Upper lobe of right lung (tissue), 1 donor: ENCODE results near the gene PRR15. TPM values are rescaled to one million over a fixed set of nuclear protein-coding genes. Genes with fewer than 3 reads are reported as not detected.

Experiments used
- ATAC-seq: fragments of 200-7000 bp; cut with Tn5 transposase; one replicate; pipeline ENCODE4 v1.9.1; 2020; ENCODE audit warnings: mild to moderate bottlenecking, moderate library complexity
- DNase-seq: peaks from one replicate; pipeline ENCODE4 v3.0.0-alpha.2; 2020
- H3K27ac ChIP-seq: fragments of 200-600 bp; one replicate; pipeline ENCODE4 v1.8.0; 2022
- H3K27me3 ChIP-seq: fragments of 200-600 bp; one replicate; pipeline ENCODE4 v1.8.0; 2022; ENCODE audit warnings: mild to moderate bottlenecking
- H3K36me3 ChIP-seq: fragments of 200-600 bp; one replicate; pipeline ENCODE4 v1.8.0; 2022
- H3K4me1 ChIP-seq: fragments of 200-600 bp; one replicate; pipeline ENCODE4 v1.8.0; 2022
- H3K4me3 ChIP-seq: fragments of 200-600 bp; one replicate; pipeline ENCODE4 v1.8.0; 2022; ENCODE audit warnings: mild to moderate bottlenecking
- H3K9me3 ChIP-seq: fragments of 200-600 bp; one replicate; pipeline ENCODE4 v1.8.0; 2022
- intact Hi-C: fragments of 100-400 bp; cut with DNase I; formaldehyde crosslinking; loops from one replicate; pipeline ENCODE4 v1.11.0; 2022
- total RNA-seq: library from RNA; stranded (reverse); fragmentation: NEBNext Ultra II Directional; extraction: Animal tissue kit (Norgen Biotek cat#: 25700); gene quantifications from one replicate; pipeline ENCODE4 v1.2.1, GENCODE V29; 2021
- TF ChIP-seq, protein P1 (sequence below): fragments of 200-600 bp; IDR thresholded peaks from one replicate; pipeline ENCODE4 v1.8.0; 2022; ENCODE audit warnings: antibody characterized with exemption
- donor health status: DM: no; HTN: yes; CAD: no; lungs with severe emphysema.

PRR15 gene
- total RNA-seq, 1 donor from 2014 or later, result 2.1 TPM

GRCh38 chr7:29599026-29599425 is 35.4 kb downstream of the PRR15 start:
- Histone ChIP-seq H3K9me3 (no peaks in the 10 kb centered on the region), H3K4me3 (no peak overlapping the region), H3K36me3 (no peaks in the 10 kb centered on the region), H3K27me3 (no peaks in the 10 kb centered on the region), H3K4me1 (no peaks in the 10 kb centered on the region), H3K27ac (no peak overlapping the region)
- DNase-seq (no peak), ATAC-seq (no peak)
- TF ChIP-seq, protein P1, sequence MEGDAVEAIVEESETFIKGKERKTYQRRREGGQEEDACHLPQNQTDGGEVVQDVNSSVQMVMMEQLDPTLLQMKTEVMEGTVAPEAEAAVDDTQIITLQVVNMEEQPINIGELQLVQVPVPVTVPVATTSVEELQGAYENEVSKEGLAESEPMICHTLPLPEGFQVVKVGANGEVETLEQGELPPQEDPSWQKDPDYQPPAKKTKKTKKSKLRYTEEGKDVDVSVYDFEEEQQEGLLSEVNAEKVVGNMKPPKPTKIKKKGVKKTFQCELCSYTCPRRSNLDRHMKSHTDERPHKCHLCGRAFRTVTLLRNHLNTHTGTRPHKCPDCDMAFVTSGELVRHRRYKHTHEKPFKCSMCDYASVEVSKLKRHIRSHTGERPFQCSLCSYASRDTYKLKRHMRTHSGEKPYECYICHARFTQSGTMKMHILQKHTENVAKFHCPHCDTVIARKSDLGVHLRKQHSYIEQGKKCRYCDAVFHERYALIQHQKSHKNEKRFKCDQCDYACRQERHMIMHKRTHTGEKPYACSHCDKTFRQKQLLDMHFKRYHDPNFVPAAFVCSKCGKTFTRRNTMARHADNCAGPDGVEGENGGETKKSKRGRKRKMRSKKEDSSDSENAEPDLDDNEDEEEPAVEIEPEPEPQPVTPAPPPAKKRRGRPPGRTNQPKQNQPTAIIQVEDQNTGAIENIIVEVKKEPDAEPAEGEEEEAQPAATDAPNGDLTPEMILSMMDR, result no peak
- intact Hi-C loops, result no loop called here

GRCh38 chr7:29600661-29601060 is 37.0 kb downstream of the PRR15 start:
- Histone ChIP-seq H3K27ac (no peak overlapping the region), H3K4me1 (no peaks in the 10 kb centered on the region), H3K36me3 (no peaks in the 10 kb centered on the region), H3K9me3 (no peaks in the 10 kb centered on the region), H3K4me3 (no peak overlapping the region), H3K27me3 (no peaks in the 10 kb centered on the region)
- ATAC-seq (no peak), DNase-seq (no peak)
- TF ChIP-seq, protein P1, result no peak
- intact Hi-C loops, result no loop called here

DNA sequence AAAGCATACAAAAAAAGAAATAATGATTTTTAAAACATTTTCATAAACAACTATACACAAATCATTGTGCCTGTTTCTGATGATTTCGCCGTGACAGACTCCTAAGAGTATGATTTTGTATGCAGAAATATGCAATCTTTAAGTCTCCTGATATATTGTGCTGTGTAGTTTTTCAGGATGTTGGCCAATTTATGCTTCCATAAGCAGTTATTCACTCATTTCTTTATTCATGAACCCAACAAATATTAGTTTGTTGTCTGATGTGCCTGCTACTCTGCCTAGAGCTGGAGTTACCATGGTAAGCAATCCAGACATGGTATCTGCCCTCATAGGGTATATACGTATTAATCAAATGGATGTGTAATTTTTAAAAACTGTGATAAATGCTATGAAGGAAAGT is 40.4 kb downstream of the PRR15 start:
- DNase-seq (no peak), ATAC-seq (no peak)
- no peaks in the 10 kb centered on the region for H3K9me3 ChIP-seq
- no peak overlapping the region for H3K27ac ChIP-seq
- intact Hi-C loops, result no loop called here
- H3K4me3 ChIP-seq, result no peak overlapping the region
- no peaks in the 10 kb centered on the region for H3K4me1 ChIP-seq
- no peaks in the 10 kb centered on the region for H3K36me3 ChIP-seq
- TF ChIP-seq, protein P1, result no peak
- no peaks in the 10 kb centered on the region for H3K27me3 ChIP-seq

DNA sequence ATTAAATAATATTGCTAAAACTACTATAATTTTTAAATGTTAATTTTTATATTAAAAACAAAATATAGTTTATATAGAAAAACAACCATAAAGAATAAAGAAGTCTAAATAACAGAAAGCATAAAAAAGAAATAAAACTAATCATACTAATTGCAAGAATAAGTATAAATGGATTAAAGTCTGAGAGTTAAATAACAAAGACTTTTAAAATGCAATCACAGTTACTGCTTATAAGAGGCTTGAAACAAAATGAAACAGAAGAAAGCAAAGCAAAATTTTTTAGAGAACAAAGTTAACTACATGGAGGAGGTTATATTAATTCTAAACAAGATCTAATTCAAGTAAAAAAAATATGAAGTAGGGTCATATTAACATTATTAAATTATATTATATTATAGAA is 41.1 kb downstream of the PRR15 start:
- intact Hi-C loops, result no loop called here
- ATAC-seq, result no peak
- H3K27me3 ChIP-seq, result no peaks in the 10 kb centered on the region

DNA sequence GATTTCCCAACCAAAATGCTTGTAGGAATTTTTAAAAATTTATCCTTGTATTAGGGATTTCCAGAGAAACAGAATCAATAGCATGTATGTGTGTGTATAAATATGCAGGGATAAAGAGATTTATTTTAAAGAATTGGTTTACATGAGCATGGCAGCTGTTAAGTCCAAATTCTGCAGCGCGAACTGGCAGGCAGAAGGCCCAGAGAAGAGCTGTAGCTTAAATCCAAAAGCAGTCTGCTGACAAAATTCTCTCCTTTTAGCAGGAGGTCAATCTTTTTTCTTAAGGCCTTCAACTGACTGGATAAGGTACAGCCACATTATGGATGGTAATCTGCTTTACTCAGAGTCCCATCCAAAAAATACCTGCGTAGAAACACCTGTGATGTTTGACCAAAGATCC is 42.0 kb downstream of the PRR15 start:
- intact Hi-C loops, result no loop called here
- no peak overlapping the region for H3K27ac ChIP-seq

More for the DNA sequence above, 41.1 kb downstream of the PRR15 start:
- no peak for DNase-seq
- H3K4me1 ChIP-seq, result no peaks in the 10 kb centered on the region
- no peak overlapping the region for H3K4me3 ChIP-seq
- H3K9me3 ChIP-seq, result no peaks in the 10 kb centered on the region
- TF ChIP-seq, protein P1, result no peak
- no peaks in the 10 kb centered on the region for H3K36me3 ChIP-seq
- H3K27ac ChIP-seq, result no peak overlapping the region

More for the DNA sequence above, 42.0 kb downstream of the PRR15 start:
- Histone ChIP-seq H3K27me3 (no peaks in the 10 kb centered on the region), H3K36me3 (no peaks in the 10 kb centered on the region), H3K4me3 (no peak overlapping the region), H3K9me3 (no peaks in the 10 kb centered on the region), H3K4me1 (no peaks in the 10 kb centered on the region)
- ATAC-seq (no peak), DNase-seq (no peak)
- TF ChIP-seq, protein P1, result no peak
